NCI-H524 treated with DMSO at 0.1 percent for 48 hours (cell line): Measurements from ENCODE around the gene SHISA9.
"Not testable (repeated sequence)": the region's sequence is repeated elsewhere in the genome, so short reads cannot be mapped to it uniquely, and the experiment has no call there.

Experiments used
- DNase-seq: peaks from one replicate; lab custom pipeline; 2025; lab: John Stamatoyannopoulos, UW

Gene SHISA9

DNA sequence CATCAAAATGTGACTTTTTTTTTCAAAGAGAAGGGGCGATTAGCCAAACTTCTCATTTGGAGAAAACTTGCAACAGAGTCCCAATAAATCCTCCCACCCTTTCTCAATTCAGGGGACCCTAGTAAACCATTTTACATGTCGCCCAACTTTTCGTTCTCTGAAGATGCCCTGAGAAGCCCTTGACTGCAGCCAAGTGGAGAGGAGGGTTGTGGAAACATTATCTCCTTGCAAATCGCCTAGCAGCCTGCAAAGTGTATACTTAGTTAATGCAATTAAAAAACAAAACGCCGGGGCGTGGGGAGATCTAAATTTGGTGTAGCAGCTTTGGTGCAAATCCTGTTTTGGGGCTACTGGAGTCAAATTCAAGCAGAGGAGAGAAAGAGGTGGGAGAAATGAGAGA, 1.2 kb upstream of the SHISA9 start:
- DNase-seq = no peak

DNA sequence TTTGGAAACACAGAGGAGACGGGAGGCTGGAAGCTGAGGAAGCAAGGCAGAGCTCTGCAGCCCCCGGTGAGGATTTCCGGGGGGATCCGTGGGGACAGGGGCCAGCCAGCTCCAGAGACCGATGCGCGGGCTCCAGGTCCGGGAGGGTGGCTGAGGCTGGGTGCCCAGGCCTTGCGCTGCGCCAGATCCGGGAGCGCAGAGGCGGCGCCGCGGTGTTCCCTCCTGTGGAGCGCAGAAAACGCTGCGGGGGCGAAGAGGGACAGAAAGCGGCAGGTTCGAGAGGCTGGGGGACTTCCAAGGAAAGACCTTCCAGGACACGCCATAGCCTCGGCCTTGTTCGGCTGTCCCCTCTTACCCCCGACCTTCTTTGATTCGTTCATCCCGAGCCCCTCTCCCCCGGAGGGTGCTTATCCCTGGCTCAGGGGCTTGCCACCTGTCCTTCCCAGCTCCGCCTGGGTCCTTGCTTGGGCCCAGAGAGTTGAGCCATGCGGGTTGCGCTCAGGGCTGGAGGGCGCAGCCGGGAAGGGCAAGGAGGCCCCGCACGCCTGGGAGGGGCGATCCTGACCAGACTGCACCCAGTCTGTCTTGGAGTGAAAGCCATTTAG, 697 bp upstream of the SHISA9 start:
- DNase-seq = no peak

DNA sequence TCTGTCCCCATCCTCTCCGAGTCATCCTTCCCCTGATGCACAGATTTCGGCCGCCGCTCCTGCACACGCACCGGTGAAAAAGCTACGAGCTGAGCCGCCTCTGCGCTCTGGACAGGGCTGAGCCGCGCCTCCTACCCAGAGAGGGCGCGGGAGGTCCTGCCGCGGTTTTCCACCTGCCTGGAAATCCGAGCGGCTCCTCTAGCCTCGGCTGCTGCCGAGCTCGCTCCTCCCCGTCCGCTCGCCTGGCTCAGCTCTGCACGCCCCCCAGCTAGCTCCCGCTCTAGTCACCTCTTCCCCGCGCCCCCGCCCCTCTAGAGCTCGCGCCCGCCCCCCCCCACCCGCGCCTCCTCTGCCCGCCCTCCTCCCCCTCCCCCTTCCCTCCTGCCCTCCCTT, 198 bp upstream of the SHISA9 start:
- DNase-seq = no peak

DNA sequence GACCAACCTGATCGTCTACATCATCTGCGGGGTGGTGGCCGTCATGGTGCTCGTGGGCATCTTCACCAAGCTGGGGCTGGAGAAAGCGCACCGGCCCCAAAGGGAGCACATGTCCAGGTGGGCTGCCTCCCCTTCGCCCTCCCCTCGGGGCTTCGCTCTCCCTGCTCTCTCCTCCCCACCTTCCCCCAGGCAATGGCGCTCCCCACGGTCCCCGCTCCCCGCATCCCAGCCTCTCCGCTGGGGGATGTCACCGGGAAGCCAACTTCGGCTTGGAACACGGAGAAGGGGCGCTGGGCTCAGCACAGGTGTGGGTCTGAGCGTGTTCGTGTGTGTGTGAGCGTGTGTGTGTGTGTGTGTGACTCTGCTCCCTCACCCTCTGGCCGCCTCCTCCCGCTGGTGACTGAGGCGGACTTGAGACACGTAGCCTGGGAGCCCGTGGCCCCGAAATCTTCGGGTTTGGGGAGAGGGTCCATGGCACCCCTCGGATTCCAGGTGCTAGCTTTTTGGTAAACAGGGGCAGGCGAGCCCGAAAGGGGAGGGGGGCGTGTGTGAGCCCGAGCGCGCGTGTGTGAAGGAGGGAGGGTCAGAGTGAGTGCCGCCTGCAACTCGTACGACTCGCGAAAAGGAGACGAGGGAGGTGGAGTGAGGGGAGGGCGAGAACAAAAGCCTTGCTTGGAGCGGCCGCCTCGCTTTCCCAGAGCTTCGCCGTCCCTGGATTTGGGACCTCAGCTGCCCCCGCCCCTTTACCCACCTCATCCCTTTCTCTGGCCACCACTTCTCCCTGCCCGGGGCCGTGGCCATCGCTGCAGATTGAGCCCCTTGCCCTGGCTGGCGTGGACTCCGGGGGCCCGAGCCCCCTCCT, 1.3 kb downstream of the SHISA9 start:
- no peak for DNase-seq

DNA sequence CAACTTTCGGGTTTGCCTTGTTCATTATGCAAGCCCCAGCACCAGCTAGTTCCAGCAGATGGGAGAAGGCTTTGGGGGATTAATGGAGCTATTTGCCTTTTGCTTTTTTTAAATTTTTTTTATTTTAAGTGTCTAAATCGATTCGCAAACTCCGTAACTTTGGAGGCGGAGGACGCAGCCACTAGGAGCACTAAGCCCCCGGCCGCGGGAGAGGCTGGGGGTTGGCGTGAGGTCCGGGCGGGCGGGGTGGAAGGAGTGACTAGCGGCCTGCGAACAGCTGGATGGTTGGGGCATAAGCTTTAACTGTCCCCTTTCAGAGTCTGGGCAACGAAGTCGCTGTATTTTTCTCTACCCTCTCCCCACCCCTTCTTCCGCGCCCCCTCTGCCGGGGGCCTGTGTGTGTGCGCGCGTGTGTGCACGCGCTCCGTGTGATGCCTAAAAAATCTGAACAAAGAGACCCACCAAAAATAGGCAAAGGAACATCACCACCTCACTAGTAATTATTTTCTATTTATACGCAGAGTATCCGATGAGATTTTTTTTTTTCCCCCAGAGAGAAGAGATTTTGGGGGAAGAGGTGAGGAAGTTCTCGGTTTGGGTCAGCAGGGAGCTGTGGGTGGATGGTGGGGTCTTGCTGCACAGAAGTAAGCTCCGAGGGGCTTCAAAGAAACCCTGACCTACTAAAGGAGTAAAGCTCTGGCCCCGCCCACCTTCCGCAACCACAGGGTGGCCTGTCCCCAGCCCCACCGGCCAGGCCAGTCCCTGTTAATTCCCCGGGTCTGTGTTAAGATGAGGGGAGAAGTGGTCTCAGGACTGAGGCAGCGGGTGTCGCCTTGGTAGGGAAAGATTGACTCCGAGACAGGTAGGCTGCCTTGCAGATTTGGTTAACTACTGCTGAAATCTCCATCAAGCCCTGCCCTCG, 2.3 kb downstream of the SHISA9 start:
- DNase-seq = no peak

DNA sequence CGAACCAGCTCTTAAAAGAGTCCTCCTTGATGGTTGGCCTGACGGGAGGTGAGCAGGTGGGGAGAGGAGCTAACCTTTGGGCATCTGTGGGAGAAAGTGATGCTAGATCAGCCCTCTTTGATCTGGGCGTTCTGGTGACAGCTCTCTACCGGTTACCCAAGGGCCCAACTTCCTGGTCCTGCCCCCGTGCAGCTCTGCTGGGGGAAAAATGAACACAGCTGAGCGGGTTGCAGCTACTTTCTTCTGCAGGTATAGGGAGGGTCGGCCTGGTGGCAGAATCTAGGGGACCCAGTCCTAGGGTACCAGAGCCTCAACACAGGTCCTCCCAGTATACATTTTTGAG, 2.9 kb downstream of the SHISA9 start:
- DNase-seq = no peak

DNA sequence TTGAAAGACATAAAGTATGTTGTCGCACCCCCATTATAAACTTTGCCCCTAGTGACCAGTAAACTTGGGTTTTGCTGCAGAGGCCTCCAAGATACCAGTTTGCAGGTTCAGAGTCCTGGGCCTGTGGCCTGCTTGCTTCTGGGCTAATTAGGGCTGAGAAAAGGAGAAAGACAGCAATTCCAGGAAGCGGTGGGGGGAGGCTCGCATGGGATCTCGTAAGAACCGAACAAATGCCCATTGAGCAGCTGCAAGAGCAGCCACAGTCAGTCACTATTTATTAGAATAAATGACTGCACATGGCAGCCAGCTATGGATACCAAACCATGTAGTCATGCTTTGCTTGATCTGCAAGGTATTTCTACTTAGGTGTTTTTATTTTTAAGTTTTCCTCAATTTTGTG, 4.9 kb downstream of the SHISA9 start:
- no peak for DNase-seq

DNA sequence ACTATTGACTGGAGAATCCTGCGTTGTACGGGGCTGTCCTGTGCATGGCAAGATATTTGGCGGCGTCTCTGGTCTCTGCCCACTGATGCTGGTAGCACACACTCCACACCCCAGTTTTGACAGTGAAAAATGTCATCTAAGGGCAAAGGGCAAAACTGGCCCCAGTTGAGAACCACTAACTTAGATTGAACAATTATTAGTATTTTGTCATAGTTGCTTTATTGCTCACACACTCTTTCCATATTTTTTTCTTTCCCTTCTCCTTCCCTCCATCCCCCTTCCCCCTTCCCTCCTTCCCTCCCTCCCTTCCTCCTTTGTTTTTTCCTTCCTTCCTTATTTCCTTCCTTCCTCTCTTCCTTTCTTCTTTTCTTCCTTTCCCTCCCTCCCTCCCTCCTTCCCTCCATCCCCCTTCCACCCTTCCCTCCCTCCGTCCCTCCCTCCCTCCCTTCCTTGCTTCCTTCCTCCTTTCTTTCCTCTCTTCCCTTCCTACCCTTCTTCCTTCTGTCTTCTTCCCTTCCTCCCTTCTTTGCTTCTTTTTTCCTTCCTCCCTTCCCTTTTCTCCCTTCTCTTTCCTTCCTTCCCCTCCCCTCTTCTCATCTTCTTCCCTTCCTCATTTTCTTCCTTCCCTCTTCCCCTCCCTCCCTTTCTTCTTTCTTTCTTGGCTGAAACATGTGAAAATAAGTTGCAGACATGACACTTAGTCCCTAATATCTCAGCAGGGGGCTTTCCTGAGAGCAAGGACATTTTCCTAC, 5.5 kb downstream of the SHISA9 start:
- DNase-seq = no peak

DNA sequence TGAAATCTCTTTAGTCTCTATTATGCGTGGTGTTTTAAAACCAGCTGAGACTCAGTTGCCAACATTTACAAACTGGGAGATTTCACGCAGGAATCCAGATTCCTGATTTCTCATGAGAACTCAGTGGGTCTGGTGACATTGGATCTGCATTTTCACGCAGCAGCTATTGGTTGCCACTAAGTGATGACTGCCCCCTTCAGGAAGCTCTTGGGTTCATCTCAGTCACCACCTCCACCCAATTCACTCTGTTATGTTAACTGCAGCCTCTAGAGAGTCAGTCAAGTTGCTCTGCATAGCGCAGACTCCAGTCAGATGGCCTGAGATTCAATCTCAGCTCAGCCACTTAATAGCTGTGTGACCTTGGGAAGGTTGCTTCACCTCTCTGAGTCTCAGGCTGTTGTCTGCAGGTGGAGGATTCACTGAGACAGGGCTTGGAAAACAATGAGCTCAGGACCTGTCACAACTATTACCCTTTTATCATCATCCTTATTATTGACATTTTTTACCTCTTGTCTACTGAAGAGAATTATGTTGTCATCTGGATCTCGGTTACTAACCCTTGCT, 6.4 kb downstream of the SHISA9 start:
- DNase-seq = no peak

DNA sequence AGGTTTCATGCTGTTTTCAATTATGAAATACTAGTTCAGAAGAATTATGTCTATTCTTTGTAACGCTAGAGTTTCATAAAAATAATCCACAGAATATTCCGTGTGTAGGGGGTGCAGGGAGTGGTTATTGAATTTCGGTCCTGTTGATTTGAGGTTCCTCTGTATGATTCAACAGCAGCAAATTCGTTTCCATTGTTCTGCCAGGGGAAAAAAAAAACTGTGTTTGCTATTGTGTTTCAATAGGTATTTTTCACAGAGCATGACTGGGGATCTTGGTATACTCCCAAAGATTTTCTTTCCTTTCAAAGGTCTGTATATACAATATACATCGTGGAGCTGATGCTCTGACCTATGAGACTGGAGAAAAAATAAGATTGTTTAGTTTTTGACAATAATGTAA, 15.8 kb downstream of the SHISA9 start:
- no peak for DNase-seq

DNA sequence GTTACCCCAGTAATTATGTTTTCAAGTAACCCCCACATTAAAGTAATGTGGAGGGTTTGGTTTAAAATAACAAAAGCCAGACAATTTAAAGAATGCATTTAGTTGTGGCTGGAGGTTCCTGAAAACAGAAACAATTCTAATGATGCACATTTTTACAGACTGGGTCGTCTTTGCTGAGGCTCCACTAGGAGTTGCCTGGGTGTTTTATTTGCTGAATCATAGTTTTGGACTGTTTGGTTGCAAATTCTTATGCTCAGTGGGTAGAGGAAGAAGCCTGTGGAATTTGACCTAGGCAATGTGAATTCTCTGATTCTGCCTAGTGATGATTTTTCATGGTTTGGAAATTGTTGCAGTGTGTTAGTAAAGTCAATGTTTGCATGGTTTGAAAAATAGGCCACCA, 16.3 kb downstream of the SHISA9 start:
- no peak for DNase-seq

DNA sequence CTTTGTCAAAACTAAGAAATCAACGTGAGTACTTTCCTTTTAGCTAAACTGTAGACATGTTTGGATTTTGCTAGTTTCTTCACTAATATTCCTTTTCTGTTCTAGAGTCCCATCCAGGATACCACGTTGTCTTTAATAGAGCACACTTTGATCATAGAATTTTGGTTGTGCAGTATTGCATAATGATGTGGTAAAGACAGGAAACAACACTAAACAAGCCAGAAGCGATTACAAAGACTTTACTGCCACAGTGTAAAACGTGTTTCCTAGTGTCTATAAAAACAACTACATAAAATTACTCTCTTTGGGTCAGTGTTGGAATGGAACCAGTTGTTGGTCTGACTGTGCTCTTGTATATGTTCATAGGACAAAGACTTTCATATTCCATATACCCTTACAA, 19.3 kb downstream of the SHISA9 start:
- DNase-seq = no peak

DNA sequence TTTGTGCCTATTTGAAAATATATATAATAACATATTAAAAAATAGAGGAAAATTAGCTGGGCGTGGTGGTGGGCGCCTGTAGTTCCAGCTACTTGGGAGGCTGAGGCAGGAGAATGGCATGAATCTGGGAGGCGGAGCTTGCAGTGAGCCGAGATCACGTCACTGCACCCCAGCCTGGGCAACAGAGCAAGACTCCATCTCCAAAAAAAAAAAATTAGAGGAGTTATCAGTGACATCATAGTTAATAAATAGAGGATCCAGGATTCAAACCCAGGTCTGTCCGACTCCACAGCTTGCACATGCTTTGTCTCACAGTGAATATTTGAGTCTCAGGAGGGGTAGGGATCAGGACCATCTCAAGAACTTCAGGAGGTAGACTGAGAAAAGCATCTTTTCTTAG, 22.2 kb downstream of the SHISA9 start:
- not testable (repeated sequence) for DNase-seq

DNA sequence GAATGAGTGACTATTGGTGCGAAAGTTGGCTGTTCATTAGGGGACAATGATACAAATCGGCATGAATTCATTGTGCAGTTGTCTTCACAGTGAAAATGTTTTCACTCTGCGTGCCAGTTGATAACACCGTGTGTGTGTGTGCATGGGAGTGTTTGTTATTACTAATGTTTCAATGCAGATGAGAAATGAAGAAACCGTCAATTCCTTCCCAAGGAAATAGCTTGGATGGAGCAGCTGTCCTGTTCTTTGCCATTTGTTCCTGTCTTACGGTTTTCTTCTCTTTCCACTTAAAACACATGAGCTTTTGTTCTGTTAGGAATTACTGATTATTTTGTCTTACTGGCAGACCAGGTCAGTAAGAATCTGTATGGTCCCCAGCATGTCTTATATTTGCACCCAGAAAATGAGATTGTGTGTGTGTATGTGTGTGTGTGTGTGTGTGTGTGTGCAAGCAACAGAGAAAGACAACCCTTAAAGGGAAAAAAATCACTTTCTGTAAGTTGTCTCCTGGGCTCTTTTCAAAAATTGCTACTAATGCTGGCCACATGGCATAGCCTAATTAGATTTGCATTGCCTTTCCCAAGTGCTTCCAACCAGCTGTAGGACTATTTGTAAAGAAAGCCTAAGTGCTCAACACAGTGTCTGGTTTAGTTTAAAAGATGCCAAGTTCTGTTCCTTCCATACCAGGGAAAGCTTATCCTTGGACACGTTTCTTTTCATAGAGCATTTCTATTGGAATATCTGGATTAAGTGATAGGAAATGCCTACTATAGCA, 23.8 kb downstream of the SHISA9 start:
- DNase-seq = no peak

DNA sequence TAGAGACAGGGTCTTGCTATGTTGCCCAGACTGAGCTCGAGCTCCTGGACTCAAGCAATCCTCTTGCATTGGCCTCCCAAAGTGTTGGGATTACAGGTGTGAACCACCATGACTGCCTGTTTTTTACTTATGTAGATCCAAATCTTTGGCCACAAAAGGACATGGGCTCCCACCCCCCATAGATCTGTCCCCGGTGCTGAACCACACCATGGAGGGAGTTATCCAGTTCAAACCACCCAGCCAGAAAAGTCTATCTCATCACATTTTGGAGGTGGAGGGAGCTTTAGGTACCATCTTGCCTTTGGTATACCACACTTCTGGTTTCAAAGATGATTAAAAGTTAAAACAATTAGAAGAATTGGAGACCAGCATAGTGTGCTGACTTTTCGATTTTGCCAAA, 26.2 kb downstream of the SHISA9 start:
- DNase-seq = no peak

DNA sequence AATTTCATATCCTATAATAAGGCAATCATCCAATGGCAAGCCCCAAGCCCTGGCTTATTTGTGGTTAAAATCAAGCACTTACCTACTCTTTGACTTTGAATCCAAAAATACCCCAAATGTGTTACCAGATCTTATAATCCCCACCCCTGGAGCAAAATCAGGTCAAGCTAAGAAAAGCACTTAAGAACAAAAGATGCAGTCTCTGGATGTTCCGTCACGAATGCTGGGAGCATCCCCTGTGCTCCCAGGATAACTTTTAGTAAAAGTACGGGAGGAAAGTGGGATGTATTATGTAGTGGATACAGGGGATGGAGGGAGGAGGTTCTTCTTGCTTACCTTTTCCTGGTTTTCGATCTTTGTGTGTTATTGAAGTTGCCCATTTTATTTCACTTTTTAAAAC, 29.5 kb downstream of the SHISA9 start:
- DNase-seq = no peak

DNA sequence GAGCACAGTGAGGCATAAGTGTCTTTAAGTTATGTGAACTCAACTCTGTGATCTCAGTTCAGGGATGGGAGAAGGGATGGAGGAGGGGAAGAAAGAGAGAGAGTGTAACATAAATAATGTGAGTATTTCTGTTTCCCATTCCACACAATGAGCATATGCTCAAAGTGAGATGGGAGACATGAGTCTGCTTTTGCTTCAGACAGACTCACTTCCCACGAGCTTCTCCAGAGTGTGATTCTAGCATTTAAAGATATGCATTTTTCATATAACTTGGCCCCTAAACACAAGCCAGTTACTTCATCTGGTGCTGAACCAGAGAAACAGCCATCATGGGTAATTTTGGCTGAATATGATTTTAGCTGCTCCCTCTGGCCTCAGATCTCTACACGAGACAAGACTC, 35.0 kb downstream of the SHISA9 start:
- no peak for DNase-seq

DNA sequence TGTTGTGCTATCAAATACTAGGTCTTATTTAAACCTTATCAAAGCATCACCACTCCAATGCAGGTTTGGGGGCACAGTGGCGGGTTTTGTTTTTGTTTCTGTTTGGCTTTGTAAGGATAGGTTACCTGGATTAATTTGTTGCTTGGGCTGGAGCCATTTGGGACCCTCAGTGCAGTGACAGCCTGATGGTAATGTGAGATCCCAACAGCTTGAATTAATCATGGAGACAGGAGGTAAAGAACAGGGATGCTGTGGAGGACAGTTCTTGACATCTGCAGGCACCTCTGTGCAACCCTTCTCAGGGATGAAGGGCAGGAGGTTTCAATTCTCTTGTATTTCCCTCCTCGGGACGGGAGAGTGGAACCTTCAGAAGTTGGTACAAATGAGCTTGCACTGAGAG, 40.5 kb downstream of the SHISA9 start:
- no peak for DNase-seq

DNA sequence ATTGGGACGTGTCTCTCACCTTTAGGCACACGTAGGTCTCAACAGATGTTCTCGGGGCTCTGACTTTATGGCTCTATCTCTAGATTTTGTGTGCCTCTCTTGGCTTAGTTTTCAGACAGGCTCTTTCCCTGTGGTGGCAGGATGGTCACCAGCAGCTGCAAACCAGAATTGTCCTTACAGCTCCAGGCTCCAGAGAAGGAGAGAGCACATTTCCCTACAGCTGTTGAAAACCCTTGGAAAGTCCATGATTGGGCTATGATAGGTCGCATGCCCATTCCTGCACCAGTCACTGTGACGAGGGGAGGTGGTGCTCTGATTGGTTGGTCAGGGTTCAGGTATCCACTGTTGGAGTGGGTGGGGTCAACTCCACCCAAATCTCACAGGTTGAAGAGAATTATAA, 41.5 kb downstream of the SHISA9 start:
- no peak for DNase-seq

DNA sequence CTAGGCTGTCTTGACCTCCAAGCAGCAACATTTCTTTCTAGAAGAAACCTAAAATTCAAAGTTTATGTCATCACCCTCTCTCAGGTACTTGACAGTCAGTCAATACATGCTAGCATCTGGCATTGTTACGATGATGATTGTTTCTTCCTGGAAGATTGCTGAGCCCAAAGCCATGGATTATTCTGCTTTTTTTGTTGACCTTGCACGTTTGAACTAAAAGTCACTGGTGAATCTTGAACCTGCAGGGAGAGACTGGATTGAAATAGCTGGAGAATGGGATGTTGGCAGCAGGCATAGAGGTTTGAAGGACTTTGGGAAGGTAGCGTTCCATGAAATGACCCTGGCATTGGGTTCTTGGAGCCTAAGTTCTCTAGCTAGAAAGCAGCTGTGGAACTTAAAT, 42.9 kb downstream of the SHISA9 start:
- no peak for DNase-seq

DNA sequence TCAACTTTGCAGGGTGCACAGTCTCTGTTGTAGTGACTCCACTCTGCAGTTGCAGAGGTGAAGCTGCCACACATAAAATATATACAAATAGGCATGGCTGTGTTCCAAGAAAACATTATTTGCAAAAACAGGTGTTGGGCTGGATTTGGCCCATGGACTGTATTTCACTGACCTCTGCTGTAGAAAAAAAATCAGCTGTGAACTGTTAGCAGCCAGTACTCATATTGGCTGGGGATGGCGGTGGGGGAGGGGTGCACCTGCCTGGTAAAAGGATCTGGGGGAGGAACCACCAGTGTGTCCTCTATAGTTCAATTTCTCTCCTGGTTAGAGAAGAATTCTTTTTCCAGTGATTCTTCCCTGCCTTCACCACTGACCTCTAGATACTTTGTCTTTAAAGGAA, 50.0 kb downstream of the SHISA9 start:
- DNase-seq = no peak
